Psoas muscle (tissue), 8 donors: ENCODE measurements around the gene TSPAN14. TPM values are rescaled to one million over a fixed set of nuclear protein-coding genes. Genes with fewer than 3 reads are reported as not detected.

Experiments used
- ATAC-seq, 4 donors: fragments of 200-7000 bp; cut with Tn5 transposase; one replicate each; pipeline ENCODE4 v1.9.1; 2020; ENCODE audit warnings: moderate library complexity in 3 of 4, mild to moderate bottlenecking in 2 of 4
- DNase-seq, 2 donors: peaks; one replicate each; pipeline ENCODE4 v3.0.0-alpha.2; 2020
- H3K27ac ChIP-seq: fragments of 200-600 bp; one replicate; pipeline ENCODE4 v1.8.0; 2022
- H3K27me3 ChIP-seq, 3 donors: fragments of 200-600 bp in 1 of 3; one replicate each; pipeline versions ENCODE4 v1.6.1 to v1.8.0; 2013 to 2022; ENCODE audit warnings: low read length in 2 of 3, mild to moderate bottlenecking in 2 of 3, moderate library complexity in 1 of 3; ENCODE audit not compliant: insufficient read depth in 3 of 3
- H3K36me3 ChIP-seq, 2 donors: fragments of 200-600 bp in 1 of 2; one replicate each; pipeline versions ENCODE4 v1.6.1 to v1.8.0; 2013 to 2022; ENCODE audit warnings: low read depth in 1 of 2, mild to moderate bottlenecking in 1 of 2, moderate library complexity in 1 of 2; ENCODE audit not compliant: insufficient read depth in 1 of 2
- H3K4me1 ChIP-seq: fragments of 200-600 bp; one replicate; pipeline ENCODE4 v1.8.0; 2022
- H3K4me3 ChIP-seq: fragments of 200-600 bp; one replicate; pipeline ENCODE4 v1.8.0; 2022; ENCODE audit warnings: mild to moderate bottlenecking
- H3K9me3 ChIP-seq: fragments of 200-600 bp; one replicate; pipeline ENCODE4 v1.8.0; 2022
- WGBS, 3 donors: extraction: QIAGEN DNeasy Blood & Tissue Kit; methylation state at CpG; one replicate each; pipeline versions ENCODE4 v1.1.6 to v1.1.7; 2013; 5-methylcytosine and 5-hydroxymethylcytosine counted together
- intact Hi-C, 2 donors: fragments of 100-400 bp; cut with DNase I; formaldehyde crosslinking; loops; one replicate each; pipeline versions ENCODE4 v1.11.0 to v1.14.2; 2022
- long read RNA-seq, 2 donors: library from polyadenylated mRNA; unstranded; transcript quantifications; one replicate each; pipeline ENCODE4 v2.0.0, GENCODE V29; 2021
- polyA plus RNA-seq, 3 donors: library from polyadenylated mRNA; stranded (reverse); fragments of 200-250 nt; gene quantifications; one replicate each; pipeline ENCODE4 v1.2.3, GENCODE V29; 2013
- total RNA-seq, 4 donors: library from RNA; stranded (reverse); fragmentation: NEBNext Ultra II Directional in 2 of 4; extraction: Animal tissue kit (Norgen Biotek cat#: 25700) in 2 of 4; gene quantifications; one replicate each; pipeline versions ENCODE4 v1.2.1 to v1.2.4, GENCODE V29; 2021 to 2023
- TF ChIP-seq, protein P1 (sequence below): fragments of 200-600 bp; IDR thresholded peaks from one replicate; pipeline ENCODE4 v1.8.0; 2022; ENCODE audit warnings: antibody characterized with exemption
- donor health status: healthy with polysubstance abuse.
- donor health status: DM: no; HTN: no; CAD: no; lungs with moderate emphysema.
- donor health status: Bipolar disorder and iron deficiency.
- donor health status: healthy.
- donor health status: DM: yes; HTN: yes; CAD: no.
- donor health status: DM: no; HTN: no; CAD: no.
- donor health status: DM: no; HTN: no; CAD: no.
- donor health status: DM: yes; HTN: yes; CAD: no.

Gene TSPAN14
- total RNA-seq (10 to 100 TPM; 23.9 to 33.3 (median 25.7) TPM), polyA plus RNA-seq (10 to 100 TPM; 19.4 to 20.0 (median 19.6) TPM)
- long read RNA-seq, donor 1, full-length matches to known transcripts = 3 of 11 reads
- long read RNA-seq, donor 1, partial matches to known transcripts = 0 of 11 reads
- long read RNA-seq, donor 1, other reads (novel, unspliced or antisense) = 8 of 11 reads
- long read RNA-seq, donor 2, full-length matches to known transcripts = 6 of 25 reads
- long read RNA-seq, donor 2, partial matches to known transcripts = 1 of 25 reads
- long read RNA-seq, donor 2, other reads (novel, unspliced or antisense) = 18 of 25 reads

- peak; percentile 90 to 93 for DNase-seq
- Histone ChIP-seq H3K27me3 (no peaks in the 10 kb centered on the region), H3K9me3 (no peaks in the 10 kb centered on the region), H3K4me3 (peak within 1 kb of the TSS; percentile 98), H3K4me1 (peaks cover 29% of the 10 kb centered on the region), H3K27ac (peak within 1 kb of the TSS; percentile 93), H3K36me3 (no peaks in the 10 kb centered on the region)
- WGBS, 3 donors = 0 to 1% (median 1%) methylated on average over 41 to 89 of the region's 97 CpGs
- ATAC-seq = peak; percentile 92 to 93 (median 92)
- intact Hi-C loops = loop anchor here in 1 of 2 donors (2.0 to 5.0 kb wide), 2 partner anchors 45 to 47 kb away; partner anchors contain the start of gene PRXL2A
- TF ChIP-seq, protein P1, sequence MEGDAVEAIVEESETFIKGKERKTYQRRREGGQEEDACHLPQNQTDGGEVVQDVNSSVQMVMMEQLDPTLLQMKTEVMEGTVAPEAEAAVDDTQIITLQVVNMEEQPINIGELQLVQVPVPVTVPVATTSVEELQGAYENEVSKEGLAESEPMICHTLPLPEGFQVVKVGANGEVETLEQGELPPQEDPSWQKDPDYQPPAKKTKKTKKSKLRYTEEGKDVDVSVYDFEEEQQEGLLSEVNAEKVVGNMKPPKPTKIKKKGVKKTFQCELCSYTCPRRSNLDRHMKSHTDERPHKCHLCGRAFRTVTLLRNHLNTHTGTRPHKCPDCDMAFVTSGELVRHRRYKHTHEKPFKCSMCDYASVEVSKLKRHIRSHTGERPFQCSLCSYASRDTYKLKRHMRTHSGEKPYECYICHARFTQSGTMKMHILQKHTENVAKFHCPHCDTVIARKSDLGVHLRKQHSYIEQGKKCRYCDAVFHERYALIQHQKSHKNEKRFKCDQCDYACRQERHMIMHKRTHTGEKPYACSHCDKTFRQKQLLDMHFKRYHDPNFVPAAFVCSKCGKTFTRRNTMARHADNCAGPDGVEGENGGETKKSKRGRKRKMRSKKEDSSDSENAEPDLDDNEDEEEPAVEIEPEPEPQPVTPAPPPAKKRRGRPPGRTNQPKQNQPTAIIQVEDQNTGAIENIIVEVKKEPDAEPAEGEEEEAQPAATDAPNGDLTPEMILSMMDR = no peak
Measured at GRCh38 chr10:80453842-80454512, at the start of gene TSPAN14. Gene TSPAN14, plus strand, starts transcription at chr10:80454310. Its CDS starts 34,924 bp downstream, at chr10:80489234.

DNA sequence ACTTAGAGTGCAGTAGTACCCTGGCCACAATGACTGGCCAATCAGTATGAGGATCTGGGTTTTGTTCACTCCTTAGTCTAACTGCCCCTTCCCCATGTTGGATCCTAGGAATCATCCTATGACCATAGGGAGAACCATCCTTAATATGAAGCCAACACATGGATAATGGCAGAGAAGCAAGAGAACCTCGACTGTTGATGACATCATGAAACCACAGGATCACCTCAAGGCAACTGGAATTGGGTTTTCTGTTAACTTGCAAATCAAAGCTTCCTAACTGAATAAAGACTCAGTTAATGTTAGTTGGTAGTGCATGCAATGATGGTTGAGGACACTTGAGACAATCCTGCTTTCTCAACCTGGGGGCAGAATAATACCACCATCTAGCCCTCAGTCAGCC lies 49.1 kb upstream of the TSPAN14 start:
- peak overlapping the region; percentile 62 for H3K27ac ChIP-seq
- ATAC-seq = no peak
- 81 to 88% (median 84%) methylated on average over 1 of the region's 1 CpG for WGBS, 3 donors
- intact Hi-C loops = loop anchor here in 1 of 2 donors (5.0 kb wide), 1 partner anchor 47 kb away; the partner anchor contains the start of gene TSPAN14
- TF ChIP-seq, protein P1 = no peak
- no peak overlapping the region for H3K4me3 ChIP-seq
- DNase-seq = no peak
- H3K4me1 ChIP-seq = peaks cover 20% of the 10 kb centered on the region
- H3K27me3 ChIP-seq = no peaks in the 10 kb centered on the region
- H3K9me3 ChIP-seq = no peaks in the 10 kb centered on the region
- H3K36me3 ChIP-seq = no peaks in the 10 kb centered on the region

DNA sequence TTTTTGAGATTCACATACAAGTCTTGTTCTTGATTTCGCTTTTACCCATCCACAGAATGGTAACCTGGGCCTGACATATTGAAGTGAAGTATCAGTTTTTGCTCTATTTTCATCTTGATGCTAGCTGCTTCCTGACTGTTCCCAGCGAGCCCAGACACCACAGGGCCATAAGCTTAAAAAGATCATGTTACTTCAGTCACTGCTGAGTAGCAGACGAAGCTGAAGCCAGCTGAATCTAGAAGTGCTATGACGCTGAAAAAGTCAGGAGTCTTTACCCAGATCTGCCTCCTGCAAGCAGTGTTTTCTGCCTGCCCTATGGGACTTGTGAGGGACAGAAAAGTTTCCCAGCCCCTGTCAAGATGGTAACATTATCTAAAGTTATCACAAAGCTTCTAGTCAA lies 48.5 kb upstream of the TSPAN14 start:
- no peak overlapping the region for H3K4me3 ChIP-seq
- DNase-seq (no peak), ATAC-seq (peak in 2 of 4 donors; percentile 33 to 52)
- WGBS, 3 donors = 31 to 38% (median 34%) methylated on average over 4 of the region's 4 CpGs
- H3K4me1 ChIP-seq = peaks cover 25% of the 10 kb centered on the region
- TF ChIP-seq, protein P1 = no peak
- H3K27ac ChIP-seq = peak overlapping the region; percentile 62
- H3K36me3 ChIP-seq = no peaks in the 10 kb centered on the region
- H3K9me3 ChIP-seq = no peaks in the 10 kb centered on the region
- H3K27me3 ChIP-seq = no peaks in the 10 kb centered on the region
- intact Hi-C loops = loop anchor here in 1 of 2 donors (5.0 kb wide), 1 partner anchor 47 kb away; the partner anchor contains the start of gene TSPAN14

DNA sequence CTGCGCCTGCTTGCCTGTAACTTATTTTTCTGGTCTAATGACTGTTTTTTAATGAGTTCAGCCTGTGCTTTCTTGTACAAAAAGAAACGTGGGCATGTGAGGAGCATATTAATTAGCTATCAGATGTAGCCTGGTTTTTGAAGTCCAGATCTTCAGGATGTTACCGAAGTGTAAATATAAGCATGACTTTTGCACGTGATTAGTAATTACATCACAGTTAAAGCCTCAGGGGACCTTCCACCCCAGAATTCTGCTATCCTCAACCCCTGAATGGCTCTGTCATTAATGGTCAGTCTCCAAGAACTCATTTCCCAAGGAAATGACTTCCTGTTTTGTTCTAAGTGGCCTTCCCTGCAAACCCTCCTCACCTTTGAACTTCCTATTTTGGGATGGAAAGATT lies 47.9 kb upstream of the TSPAN14 start:
- intact Hi-C loops = loop anchor here in 1 of 2 donors (5.0 kb wide), 1 partner anchor 46 kb away; the partner anchor contains the start of gene TSPAN14
- H3K4me1 ChIP-seq = peaks cover 29% of the 10 kb centered on the region
- no peak for DNase-seq
- H3K27ac ChIP-seq = peak overlapping the region; percentile 62
- ATAC-seq = no peak
- whole genome bisulfite sequencing, 3 donors = 56 to 62% (median 56%) methylated on average over 4 of the region's 4 CpGs
- TF ChIP-seq, protein P1 = no peak
- H3K27me3 ChIP-seq = no peaks in the 10 kb centered on the region
- H3K4me3 ChIP-seq = no peak overlapping the region
- H3K36me3 ChIP-seq = no peaks in the 10 kb centered on the region
- no peaks in the 10 kb centered on the region for H3K9me3 ChIP-seq
